Parathyroid adenoma (tissue), 2 donors: Measurements from ENCODE around the gene BRPF1.
A peak's percentile ranks its signal among the peaks of the same experiment; 100 is the strongest.

Experiments
- H2AFZ ChIP-seq: fragments of 300-600 bp; sonication (generic); one replicate; pipeline ENCODE4 v1.7.0; 2017; ENCODE audit warnings: antibody characterized with exemption, mild to moderate bottlenecking
- H3K27ac ChIP-seq: fragments of 300-600 bp; sonication (generic); one replicate; pipeline ENCODE4 v1.7.0; 2017
- H3K27me3 ChIP-seq: fragments of 300-600 bp; sonication (generic); one replicate; pipeline ENCODE4 v1.7.0; 2017; ENCODE audit warnings: low read length; ENCODE audit not compliant: control insufficient read depth, insufficient read depth
- H3K36me3 ChIP-seq: fragments of 300-600 bp; sonication (generic); one replicate; pipeline ENCODE4 v1.7.0; 2017; ENCODE audit warnings: low read length; ENCODE audit not compliant: control insufficient read depth, insufficient read depth
- H3K4me1 ChIP-seq: fragments of 300-600 bp; sonication (generic); one replicate; pipeline ENCODE4 v1.7.0; 2017; ENCODE audit warnings: control low read depth
- H3K4me2 ChIP-seq: fragments of 300-600 bp; sonication (generic); one replicate; pipeline ENCODE4 v1.7.0; 2017; ENCODE audit warnings: low read length
- H3K4me3 ChIP-seq: fragments of 300-600 bp; sonication (generic); one replicate; pipeline ENCODE4 v1.7.0; 2017; ENCODE audit warnings: low read depth, low read length
- H3K79me2 ChIP-seq: fragments of 300-600 bp; sonication (generic); one replicate; pipeline ENCODE4 v1.7.0; 2017; ENCODE audit warnings: control low read depth
- H3K9ac ChIP-seq: fragments of 300-600 bp; sonication (generic); one replicate; pipeline ENCODE4 v1.7.0; 2017; ENCODE audit warnings: mild to moderate bottlenecking
- H3K9me3 ChIP-seq: fragments of 300-600 bp; sonication (generic); one replicate; pipeline ENCODE4 v1.7.0; 2017; ENCODE audit warnings: low read length; ENCODE audit not compliant: control insufficient read depth
- CTCF ChIP-seq: fragments of 300-600 bp; sonication (generic); IDR thresholded peaks from one replicate; pipeline ENCODE4 v1.7.0; 2017; ENCODE audit warnings: antibody characterized with exemption, mild to moderate bottlenecking
- donor health status: primary hyperparathyroidism.

Gene BRPF1

DNA sequence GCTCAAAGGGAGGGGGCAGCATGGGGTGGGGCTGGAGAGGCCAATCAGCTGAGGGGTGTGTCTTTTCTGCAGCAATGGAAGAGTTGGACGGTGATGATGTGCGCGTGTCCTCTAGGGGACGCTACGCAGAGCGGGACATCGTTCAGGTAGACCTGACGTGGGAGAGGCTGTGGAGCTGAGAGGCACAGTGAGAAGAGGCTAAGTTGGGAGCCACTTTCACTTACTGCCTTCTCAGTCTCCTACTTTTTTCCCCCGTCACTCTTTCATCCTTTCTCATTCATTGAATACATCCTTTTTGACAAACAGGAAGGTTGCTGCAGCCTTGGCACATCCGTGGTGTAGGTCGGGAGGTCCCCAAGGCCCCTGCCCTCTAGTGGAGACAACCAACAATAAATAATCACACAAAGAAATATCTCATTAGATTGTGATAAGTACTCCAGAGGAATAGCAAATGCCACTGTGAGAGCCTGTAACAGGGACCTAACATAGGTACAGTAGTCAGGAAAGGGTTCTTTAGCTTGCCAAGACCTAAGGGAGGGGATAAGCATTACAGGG is 4.4 kb upstream of the BRPF1 start:
- no peak overlapping the region for H3K4me2 ChIP-seq
- no peak overlapping the region for H2AFZ ChIP-seq
- H3K9ac ChIP-seq: no peak overlapping the region
- no peaks in the 10 kb centered on the region for H3K9me3 ChIP-seq
- TF ChIP-seq CTCF: no peak
- no peaks in the 10 kb centered on the region for H3K27me3 ChIP-seq
- no peak overlapping the region for H3K4me3 ChIP-seq
- H3K4me1 ChIP-seq: no peaks in the 10 kb centered on the region
- H3K36me3 ChIP-seq: no peaks in the 10 kb centered on the region
- H3K27ac ChIP-seq: no peak overlapping the region
- peaks cover 3% of the 10 kb centered on the region for H3K79me2 ChIP-seq

DNA sequence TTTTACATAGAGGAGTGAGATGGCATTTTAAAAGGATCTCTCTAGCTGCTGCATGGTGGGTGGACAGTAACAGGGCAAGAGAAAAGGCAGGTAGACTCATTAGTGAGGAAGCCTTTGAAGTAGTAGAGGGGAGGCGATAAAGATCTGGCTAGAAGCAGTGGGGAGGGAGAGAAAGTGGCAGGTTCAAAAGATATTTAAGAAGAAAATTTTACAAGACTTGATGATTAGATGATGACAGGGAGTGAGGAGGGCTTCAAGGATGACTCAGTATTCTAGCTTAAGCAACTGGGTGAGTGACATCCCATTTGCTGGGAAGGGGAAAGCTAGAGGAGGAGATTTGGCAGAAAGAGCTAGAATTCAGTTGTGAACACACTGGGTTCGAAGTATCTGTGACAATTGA is 3.8 kb upstream of the BRPF1 start:
- Histone ChIP-seq H3K27me3 (no peaks in the 10 kb centered on the region), H3K9ac (no peak overlapping the region), H3K4me3 (no peak overlapping the region), H3K36me3 (no peaks in the 10 kb centered on the region), H3K27ac (no peak overlapping the region), H3K79me2 (peaks cover 9% of the 10 kb centered on the region), H3K9me3 (no peaks in the 10 kb centered on the region), H2AFZ (no peak overlapping the region), H3K4me1 (peaks cover 4% of the 10 kb centered on the region), H3K4me2 (no peak overlapping the region)
- TF ChIP-seq CTCF: no peak

- Histone ChIP-seq H3K9me3 (no peaks in the 10 kb centered on the region), H3K27me3 (no peaks in the 10 kb centered on the region), H3K4me1 (peaks cover 12% of the 10 kb centered on the region), H3K36me3 (no peaks in the 10 kb centered on the region), H2AFZ (no peak overlapping the region), H3K79me2 (peaks cover 26% of the 10 kb centered on the region), H3K9ac (no peak overlapping the region), H3K4me3 (no peak overlapping the region), H3K27ac (no peak overlapping the region), H3K4me2 (no peak overlapping the region)
- no peak for TF ChIP-seq CTCF
These were observed 2.1 kb upstream of the BRPF1 start for GRCh38 chr3:9729419-9729818.

GRCh38 chr3:9730657-9731205 is 804 bp upstream of the BRPF1 start:
- Histone ChIP-seq H3K4me3 (peak overlapping the region; percentile 89), H3K4me2 (peak overlapping the region; percentile 36), H3K9ac (no peak overlapping the region), H3K4me1 (peaks cover 12% of the 10 kb centered on the region), H3K27ac (peak overlapping the region; percentile 98), H3K79me2 (peaks cover 29% of the 10 kb centered on the region), H2AFZ (peak overlapping the region; percentile 72), H3K27me3 (no peaks in the 10 kb centered on the region), H3K9me3 (no peaks in the 10 kb centered on the region), H3K36me3 (no peaks in the 10 kb centered on the region)
- TF ChIP-seq CTCF: no peak
